Astrocyte (in vitro differentiated cells and primary cell): ENCODE data around the gene IGSF21.

Source experiments
- EZH2 ChIP-seq: IDR thresholded peaks from 2 replicates; pipeline ENCODE4 v1.6.1; 2012; ENCODE audit warnings: mild to moderate bottlenecking, low read length, inconsistent platforms; ENCODE audit not compliant: insufficient read depth
- TF ChIP-seq, protein P1 (sequence below): IDR thresholded peaks from 2 replicates; pipeline ENCODE4 v1.5.1; 2011; ENCODE audit warnings: low read depth, mild to moderate bottlenecking, inconsistent platforms, low read length, moderate library complexity; ENCODE audit not compliant: insufficient read depth

DNA sequence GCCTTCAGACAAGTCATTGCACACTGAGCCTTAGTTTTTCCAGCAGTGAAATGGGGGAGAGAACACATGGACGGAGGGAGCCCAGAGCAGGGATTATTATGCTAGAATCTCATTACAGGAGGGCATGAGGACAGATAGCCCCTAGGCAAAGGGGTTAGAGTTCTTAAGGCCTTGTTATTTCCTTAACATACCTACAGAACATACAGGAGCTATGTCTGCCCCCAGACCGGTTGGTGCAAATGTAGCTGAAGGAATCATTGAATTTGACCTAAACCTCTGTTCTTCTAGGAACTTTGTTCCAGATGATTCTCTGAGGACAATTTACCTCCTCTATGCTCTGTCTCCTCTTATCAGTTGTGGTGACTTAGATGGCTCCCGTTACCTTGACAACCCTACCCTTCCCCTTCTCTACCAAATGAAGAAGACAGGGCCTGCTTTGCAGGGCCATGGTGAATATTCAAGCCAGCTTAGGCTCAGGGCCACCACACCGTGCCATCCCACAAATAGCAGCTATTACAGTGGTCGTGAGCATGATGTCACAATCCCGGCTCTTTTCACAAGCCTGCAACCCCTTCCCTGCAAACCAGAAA, 156.9 kb downstream of the IGSF21 start:
- TF ChIP-seq, protein P1, sequence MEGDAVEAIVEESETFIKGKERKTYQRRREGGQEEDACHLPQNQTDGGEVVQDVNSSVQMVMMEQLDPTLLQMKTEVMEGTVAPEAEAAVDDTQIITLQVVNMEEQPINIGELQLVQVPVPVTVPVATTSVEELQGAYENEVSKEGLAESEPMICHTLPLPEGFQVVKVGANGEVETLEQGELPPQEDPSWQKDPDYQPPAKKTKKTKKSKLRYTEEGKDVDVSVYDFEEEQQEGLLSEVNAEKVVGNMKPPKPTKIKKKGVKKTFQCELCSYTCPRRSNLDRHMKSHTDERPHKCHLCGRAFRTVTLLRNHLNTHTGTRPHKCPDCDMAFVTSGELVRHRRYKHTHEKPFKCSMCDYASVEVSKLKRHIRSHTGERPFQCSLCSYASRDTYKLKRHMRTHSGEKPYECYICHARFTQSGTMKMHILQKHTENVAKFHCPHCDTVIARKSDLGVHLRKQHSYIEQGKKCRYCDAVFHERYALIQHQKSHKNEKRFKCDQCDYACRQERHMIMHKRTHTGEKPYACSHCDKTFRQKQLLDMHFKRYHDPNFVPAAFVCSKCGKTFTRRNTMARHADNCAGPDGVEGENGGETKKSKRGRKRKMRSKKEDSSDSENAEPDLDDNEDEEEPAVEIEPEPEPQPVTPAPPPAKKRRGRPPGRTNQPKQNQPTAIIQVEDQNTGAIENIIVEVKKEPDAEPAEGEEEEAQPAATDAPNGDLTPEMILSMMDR, result no peak
- no peak for TF ChIP-seq EZH2
